Measurements from ENCODE around the gene ARRB1. TPM values are rescaled to one million over a fixed set of nuclear protein-coding genes. Genes with fewer than 3 reads are reported as not detected.
"Not testable (repeated sequence)": the region's sequence is repeated elsewhere in the genome, so short reads cannot be mapped to it uniquely, and the experiment has no call there.

Gene ARRB1
- total RNA-seq, 4 donors from 2014 or later = 26.3 to 104 (median 29.3) TPM

DNA sequence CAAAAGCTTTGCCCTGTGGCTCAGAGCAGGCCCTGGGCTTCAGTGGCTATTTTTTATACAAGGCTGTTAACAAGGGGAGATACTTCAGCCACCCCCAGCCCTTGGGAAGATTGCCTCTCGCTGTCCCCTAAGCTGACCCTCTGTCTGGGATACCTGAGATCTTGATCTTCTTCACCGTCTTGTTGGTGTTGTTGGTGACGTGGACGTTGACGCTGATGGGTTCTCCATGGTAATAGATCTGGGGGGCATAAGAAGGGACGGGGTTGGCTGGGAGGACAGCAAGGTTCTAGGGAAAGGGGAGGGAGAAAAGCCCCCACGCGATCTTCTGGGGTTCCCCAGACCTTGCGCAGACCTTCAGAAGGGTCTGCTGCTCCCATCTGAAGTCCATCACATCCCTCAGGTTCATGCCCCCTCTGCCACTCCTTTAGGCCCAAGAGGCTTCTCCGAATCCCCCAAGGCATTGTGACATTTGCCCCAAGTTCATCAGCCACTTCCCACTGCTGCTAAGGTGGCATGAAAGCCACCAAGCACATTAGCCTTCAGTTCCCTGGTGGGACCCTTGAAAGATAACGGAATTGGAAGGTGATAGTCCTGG is 74.2 kb downstream of the ARRB1 start:
- intact Hi-C loops (cut with DNase I; ENCODE audit: low total_unique reads) = loop anchor here (5.0 kb wide), 1 partner anchor 110 kb away; no protein-coding TSS in a partner anchor
- WGBS, 2 donors = 93 to 94% methylated on average over 11 of the region's 11 CpGs
- TF ChIP-seq POLR2A (IDR thresholded peaks at IDR 0.05) (no peak), CTCF (IDR thresholded peaks at IDR 0.05) (no peak)
- H3K4me3 ChIP-seq (ENCODE audit: low read depth, poor library complexity, severe bottlenecking) = no peak overlapping the region
- DNase-seq (ENCODE audit: low spot score in 2 of 2) = peak in 1 of 2 donors; percentile 78

- 87% methylated on average over 6 of the region's 6 CpGs for whole genome bisulfite sequencing, 2 donors
- no peak overlapping the region for H3K4me3 ChIP-seq (ENCODE audit: low read depth, poor library complexity, severe bottlenecking)
- peak in 1 of 2 donors; percentile 72 for DNase-seq (ENCODE audit: low spot score in 2 of 2)
Observed at GRCh38 chr11:75276686-75277085, 74.8 kb downstream of the ARRB1 start.

DNA sequence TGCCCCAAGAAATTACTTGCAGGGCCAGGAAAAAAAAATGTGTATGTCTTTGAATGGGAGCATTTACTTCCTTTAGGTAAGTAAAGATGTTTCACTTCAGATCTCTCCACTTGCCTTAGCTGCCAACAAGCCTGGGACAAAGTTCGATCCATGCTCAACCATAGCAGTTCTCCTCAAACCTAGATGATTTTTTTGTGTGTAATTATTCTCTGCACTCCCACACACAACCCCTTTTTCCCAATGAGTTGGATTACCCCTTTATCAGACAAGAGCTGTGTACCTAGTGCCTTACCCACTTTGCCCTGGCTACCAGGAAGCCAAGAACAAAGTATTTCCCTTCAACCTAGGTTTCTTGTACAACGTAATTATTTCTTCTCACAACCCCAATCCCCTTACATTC is 75.3 kb downstream of the ARRB1 start:
- no peak overlapping the region for H3K4me3 ChIP-seq (ENCODE audit: low read depth, poor library complexity, severe bottlenecking)
- 82 to 86% methylated on average over 2 of the region's 2 CpGs for WGBS, 2 donors
- no peak for TF ChIP-seq POLR2A (IDR thresholded peaks at IDR 0.05)
- TF ChIP-seq CTCF (IDR thresholded peaks at IDR 0.05) = no peak
- no peak for DNase-seq (ENCODE audit: low spot score in 2 of 2)
- intact Hi-C loops (cut with DNase I; ENCODE audit: low total_unique reads) = loop anchor here (5.0 kb wide), 1 partner anchor 111 kb away; no protein-coding TSS in a partner anchor

More at GRCh38 chr11:75276686-75277085, 74.8 kb downstream of the ARRB1 start:
- TF ChIP-seq POLR2A (IDR thresholded peaks at IDR 0.05) (no peak), CTCF (IDR thresholded peaks at IDR 0.05) (no peak)
- intact Hi-C loops (cut with DNase I; ENCODE audit: low total_unique reads) = loop anchor here (5.0 kb wide), 1 partner anchor 111 kb away; no protein-coding TSS in a partner anchor

GRCh38 chr11:75275581-75275980 is 75.9 kb downstream of the ARRB1 start:
- DNase-seq (ENCODE audit: low spot score in 2 of 2) = peak; percentile 47 to 87
- intact Hi-C loops (cut with DNase I; ENCODE audit: low total_unique reads) = loop anchor here (5.0 kb wide), 1 partner anchor 112 kb away; no protein-coding TSS in a partner anchor
- TF ChIP-seq CTCF (IDR thresholded peaks at IDR 0.05) (no peak), POLR2A (IDR thresholded peaks at IDR 0.05) (no peak)
- 70 to 74% methylated on average over 6 of the region's 6 CpGs for WGBS, 2 donors
- H3K4me3 ChIP-seq (ENCODE audit: low read depth, poor library complexity, severe bottlenecking) = no peak overlapping the region

DNA sequence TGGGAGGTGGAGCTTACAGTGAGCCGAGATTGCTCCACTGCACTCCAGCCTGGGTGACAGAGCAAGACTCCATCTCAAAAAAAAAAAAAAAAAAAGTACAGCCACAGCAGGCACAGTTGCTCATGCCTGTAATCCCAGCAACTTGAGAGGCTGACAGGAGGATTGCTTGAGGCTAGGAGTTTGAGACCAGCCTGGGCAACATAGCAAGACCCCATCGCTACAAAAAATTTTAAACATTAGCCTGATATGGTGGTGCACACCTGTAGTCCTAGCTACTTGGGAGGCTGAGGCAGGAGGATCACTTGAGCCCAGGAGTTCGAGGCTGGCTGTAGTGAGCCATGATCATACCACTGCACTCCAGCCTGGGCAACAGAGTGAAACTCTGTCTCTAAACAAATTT is 76.7 kb downstream of the ARRB1 start:
- WGBS, 2 donors = 81 to 90% methylated on average over 3 of the region's 3 CpGs
- DNase-seq (ENCODE audit: low spot score in 2 of 2) = peak in 1 of 2 donors; percentile 39
- intact Hi-C loops (cut with DNase I; ENCODE audit: low total_unique reads) = loop anchor here (5.0 kb wide), 1 partner anchor 113 kb away; no protein-coding TSS in a partner anchor
- not testable (repeated sequence) for H3K4me3 ChIP-seq (ENCODE audit: low read depth, poor library complexity, severe bottlenecking)

DNA sequence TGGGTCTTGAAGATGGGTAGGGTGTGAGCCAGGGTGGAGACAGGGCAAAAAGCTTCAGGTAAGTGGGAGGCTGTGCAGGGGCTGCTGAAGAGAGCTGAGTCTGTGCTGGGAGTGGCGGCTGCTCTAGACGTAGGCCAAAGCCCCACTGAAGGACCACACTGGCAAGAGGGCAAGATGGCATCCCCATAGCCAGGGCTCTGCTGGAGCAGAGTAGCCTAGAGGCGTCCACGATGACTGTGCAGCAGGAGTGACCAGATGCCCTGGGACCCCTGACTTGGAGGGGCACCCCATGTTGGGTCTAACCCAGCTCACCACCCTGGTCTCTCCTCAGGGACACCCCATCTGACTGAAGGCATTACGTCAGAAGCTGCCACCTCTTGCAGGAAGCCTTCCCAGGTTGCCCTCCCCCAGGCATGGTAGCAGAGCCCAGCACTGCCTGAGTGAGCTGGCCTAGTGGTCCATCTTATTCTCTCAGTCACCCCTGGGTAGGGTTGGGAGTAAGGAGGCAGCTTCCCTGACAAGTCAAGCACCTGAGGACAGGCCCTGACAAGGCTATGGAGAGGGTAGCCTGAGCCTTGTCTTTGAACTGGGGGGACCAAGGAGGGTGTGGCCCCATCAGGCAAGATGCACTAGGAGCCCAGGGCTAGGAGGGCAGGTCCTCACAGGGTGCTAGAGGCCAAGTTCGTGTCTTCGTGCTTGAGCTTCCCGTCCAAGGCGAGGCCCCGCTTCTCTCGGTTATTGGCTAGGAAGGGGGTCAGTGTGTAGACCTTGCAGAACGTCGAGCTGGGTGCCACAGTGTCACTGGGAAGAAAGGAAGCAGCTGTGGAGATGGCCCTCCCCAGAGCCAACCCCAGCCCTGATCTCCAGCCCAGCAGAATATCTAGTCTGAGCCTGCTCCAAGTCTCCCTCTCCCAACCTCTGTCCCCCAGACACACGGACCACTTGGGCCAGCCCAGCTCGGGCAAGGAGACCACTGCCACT is 77.8 kb downstream of the ARRB1 start:
- WGBS, 2 donors = 93% methylated on average over 13 to 15 of the region's 15 CpGs
- TF ChIP-seq POLR2A (IDR thresholded peaks at IDR 0.05) (no peak), CTCF (IDR thresholded peaks at IDR 0.05) (no peak)
- intact Hi-C loops (cut with DNase I; ENCODE audit: low total_unique reads) = no loop called here
- peak in 1 of 2 donors; percentile 68 for DNase-seq (ENCODE audit: low spot score in 2 of 2)
- no peak overlapping the region for H3K4me3 ChIP-seq (ENCODE audit: low read depth, poor library complexity, severe bottlenecking)
